Sigmoid colon (tissue), 4 donors: ENCODE measurements around the gene LRP1B.

ENCODE experiments used
- EP300 ChIP-seq, 4 donors: sonication (generic); formaldehyde crosslinking; IDR thresholded peaks; one replicate each; pipeline ENCODE4 v1.6.1; 2017; ENCODE audit warnings: antibody characterized with exemption in 4 of 4
- POLR2A ChIP-seq, 2 donors: fragments of 450-650 bp; IDR thresholded peaks; one replicate each; pipeline ENCODE4 v1.6.1; 2016; ENCODE audit warnings: antibody characterized with exemption in 2 of 2, mild to moderate bottlenecking in 2 of 2, moderate library complexity in 2 of 2
- POLR2AphosphoS5 ChIP-seq, 4 donors: sonication (generic); formaldehyde crosslinking; IDR thresholded peaks; one replicate each; pipeline ENCODE4 v1.6.1; 2017; ENCODE audit warnings: antibody characterized with exemption in 4 of 4
- TF ChIP-seq, protein P1 (sequence below), 4 experiments: fragments of 450-650 bp in 3 of 4; fragments of 200-600 bp in 1 of 4; IDR thresholded peaks; one replicate each; pipeline ENCODE4 v1.5.1; 2016 to 2019; ENCODE audit warnings: antibody characterized with exemption in 4 of 4, mild to moderate bottlenecking in 3 of 4, moderate library complexity in 2 of 4

GRCh38 chr2:140376686-140377085, 1754.1 kb downstream of the LRP1B start:
- TF ChIP-seq POLR2A (IDR thresholded peaks at IDR 0.05) (no peak), EP300 (IDR thresholded peaks at IDR 0.05) (no peak), POLR2AphosphoS5 (IDR thresholded peaks at IDR 0.05) (no peak)
- TF ChIP-seq, protein P1, sequence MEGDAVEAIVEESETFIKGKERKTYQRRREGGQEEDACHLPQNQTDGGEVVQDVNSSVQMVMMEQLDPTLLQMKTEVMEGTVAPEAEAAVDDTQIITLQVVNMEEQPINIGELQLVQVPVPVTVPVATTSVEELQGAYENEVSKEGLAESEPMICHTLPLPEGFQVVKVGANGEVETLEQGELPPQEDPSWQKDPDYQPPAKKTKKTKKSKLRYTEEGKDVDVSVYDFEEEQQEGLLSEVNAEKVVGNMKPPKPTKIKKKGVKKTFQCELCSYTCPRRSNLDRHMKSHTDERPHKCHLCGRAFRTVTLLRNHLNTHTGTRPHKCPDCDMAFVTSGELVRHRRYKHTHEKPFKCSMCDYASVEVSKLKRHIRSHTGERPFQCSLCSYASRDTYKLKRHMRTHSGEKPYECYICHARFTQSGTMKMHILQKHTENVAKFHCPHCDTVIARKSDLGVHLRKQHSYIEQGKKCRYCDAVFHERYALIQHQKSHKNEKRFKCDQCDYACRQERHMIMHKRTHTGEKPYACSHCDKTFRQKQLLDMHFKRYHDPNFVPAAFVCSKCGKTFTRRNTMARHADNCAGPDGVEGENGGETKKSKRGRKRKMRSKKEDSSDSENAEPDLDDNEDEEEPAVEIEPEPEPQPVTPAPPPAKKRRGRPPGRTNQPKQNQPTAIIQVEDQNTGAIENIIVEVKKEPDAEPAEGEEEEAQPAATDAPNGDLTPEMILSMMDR (IDR thresholded peaks at IDR 0.05) = no peak
